Muscle layer of colon (tissue), 2 donors: ENCODE data around the gene XRN1.
"Not testable (repeated sequence)": the region's sequence is repeated elsewhere in the genome, so short reads cannot be mapped to it uniquely, and the experiment has no call there.

ENCODE experiments used
- H3K27ac ChIP-seq: one replicate; pipeline ENCODE4 v1.7.0; 2013; ENCODE audit warnings: low read depth, mild to moderate bottlenecking, low read length, moderate library complexity
- H3K27me3 ChIP-seq, 2 donors: one replicate each; pipeline ENCODE4 v1.7.0; 2013; ENCODE audit warnings: low read length in 2 of 2, mild to moderate bottlenecking in 2 of 2; ENCODE audit not compliant: insufficient read depth in 2 of 2, control insufficient read depth in 1 of 2
- H3K36me3 ChIP-seq: one replicate; pipeline ENCODE4 v1.7.0; 2013; ENCODE audit warnings: mild to moderate bottlenecking, low read length; ENCODE audit not compliant: insufficient read depth
- H3K4me1 ChIP-seq: one replicate; pipeline ENCODE4 v1.7.0; 2013; ENCODE audit warnings: mild to moderate bottlenecking, low read length; ENCODE audit not compliant: insufficient read depth
- H3K4me3 ChIP-seq, 2 donors: one replicate each; pipeline ENCODE4 v1.7.0; 2013; ENCODE audit warnings: low read length in 2 of 2, low read depth in 1 of 2, mild to moderate bottlenecking in 1 of 2, moderate library complexity in 1 of 2
- H3K9ac ChIP-seq: one replicate; pipeline ENCODE4 v1.7.0; 2013; ENCODE audit warnings: low read length
- H3K9me3 ChIP-seq: one replicate; pipeline ENCODE4 v1.7.0; 2013; ENCODE audit warnings: mild to moderate bottlenecking, low read length
- donor health status: abdominal sarcoma.
- donor health status: Adenocarcinoma of cecum.

The XRN1 gene

GRCh38 chr3:142319912-142320311 lies 127.9 kb downstream of the XRN1 start:
- no peaks in the 10 kb centered on the region for H3K9me3 ChIP-seq
- no peak overlapping the region for H3K4me3 ChIP-seq
- no peaks in the 10 kb centered on the region for H3K27me3 ChIP-seq
- no peak overlapping the region for H3K9ac ChIP-seq
- H3K4me1 ChIP-seq, result no peaks in the 10 kb centered on the region
- no peak overlapping the region for H3K27ac ChIP-seq
- H3K36me3 ChIP-seq, result peaks cover 6% of the 10 kb centered on the region

GRCh38 chr3:142319094-142319493 lies 128.7 kb downstream of the XRN1 start:
- Histone ChIP-seq H3K27ac (no peak overlapping the region), H3K36me3 (peaks cover 6% of the 10 kb centered on the region), H3K9ac (no peak overlapping the region), H3K27me3 (no peaks in the 10 kb centered on the region), H3K4me1 (no peaks in the 10 kb centered on the region), H3K4me3 (no peak overlapping the region), H3K9me3 (no peaks in the 10 kb centered on the region)

- no peaks in the 10 kb centered on the region for H3K27me3 ChIP-seq
- H3K27ac ChIP-seq, result no peak overlapping the region
- H3K4me3 ChIP-seq, result no peak overlapping the region
- no peaks in the 10 kb centered on the region for H3K4me1 ChIP-seq
- H3K9me3 ChIP-seq, result no peaks in the 10 kb centered on the region
- peaks cover 6% of the 10 kb centered on the region for H3K36me3 ChIP-seq
- H3K9ac ChIP-seq, result no peak overlapping the region
Observed at GRCh38 chr3:142318331-142318730, 129.5 kb downstream of the XRN1 start.

- H3K36me3 ChIP-seq, result peaks cover 12% of the 10 kb centered on the region
- H3K4me1 ChIP-seq, H3K27ac ChIP-seq, H3K27me3 ChIP-seq, H3K9ac ChIP-seq, H3K4me3 ChIP-seq, H3K9me3 ChIP-seq: not testable (repeated sequence)
Observed at GRCh38 chr3:142315978-142316388, 131.9 kb downstream of the XRN1 start.

GRCh38 chr3:142315083-142315482 lies 132.8 kb downstream of the XRN1 start:
- no peaks in the 10 kb centered on the region for H3K27me3 ChIP-seq
- H3K4me3 ChIP-seq, result no peak overlapping the region

GRCh38 chr3:142310439-142310838 lies 137.4 kb downstream of the XRN1 start:
- peaks cover 5% of the 10 kb centered on the region for H3K4me1 ChIP-seq
- H3K27ac ChIP-seq, result no peak overlapping the region
- H3K27me3 ChIP-seq, result no peaks in the 10 kb centered on the region
- no peak overlapping the region for H3K9ac ChIP-seq
- peaks cover 6% of the 10 kb centered on the region for H3K36me3 ChIP-seq
- no peak overlapping the region for H3K4me3 ChIP-seq
- no peaks in the 10 kb centered on the region for H3K9me3 ChIP-seq

More at GRCh38 chr3:142315083-142315482, 132.8 kb downstream of the XRN1 start:
- peaks cover 12% of the 10 kb centered on the region for H3K36me3 ChIP-seq
- H3K9me3 ChIP-seq, result no peaks in the 10 kb centered on the region
- H3K4me1 ChIP-seq, result no peaks in the 10 kb centered on the region
- no peak overlapping the region for H3K27ac ChIP-seq
- no peak overlapping the region for H3K9ac ChIP-seq

- not testable (repeated sequence) for H3K4me3 ChIP-seq, H3K27me3 ChIP-seq, H3K9me3 ChIP-seq, H3K36me3 ChIP-seq, H3K9ac ChIP-seq, H3K4me1 ChIP-seq, H3K27ac ChIP-seq
Observed at GRCh38 chr3:142302847-142303246, 145.0 kb downstream of the XRN1 start.

- Histone ChIP-seq H3K4me1 (no peaks in the 10 kb centered on the region), H3K9me3 (no peaks in the 10 kb centered on the region), H3K9ac (no peak overlapping the region), H3K4me3 (no peak overlapping the region), H3K27me3 (no peaks in the 10 kb centered on the region), H3K36me3 (no peaks in the 10 kb centered on the region), H3K27ac (no peak overlapping the region)
Observed at GRCh38 chr3:142298626-142299025, 149.2 kb downstream of the XRN1 start.

- Histone ChIP-seq H3K27ac (no peak overlapping the region), H3K27me3 (no peaks in the 10 kb centered on the region), H3K36me3 (no peaks in the 10 kb centered on the region), H3K4me3 (no peak overlapping the region), H3K4me1 (no peaks in the 10 kb centered on the region), H3K9ac (no peak overlapping the region), H3K9me3 (no peaks in the 10 kb centered on the region)
Observed at GRCh38 chr3:142296507-142296906, 151.3 kb downstream of the XRN1 start.

- Histone ChIP-seq H3K27ac (no peak overlapping the region), H3K4me3 (no peak overlapping the region), H3K9me3 (no peaks in the 10 kb centered on the region), H3K36me3 (no peaks in the 10 kb centered on the region), H3K4me1 (peaks cover 18% of the 10 kb centered on the region), H3K27me3 (no peaks in the 10 kb centered on the region), H3K9ac (no peak overlapping the region)
Observed at GRCh38 chr3:142287866-142288638, 159.8 kb downstream of the XRN1 start.

- Histone ChIP-seq H3K36me3 (no peaks in the 10 kb centered on the region), H3K9me3 (no peaks in the 10 kb centered on the region), H3K4me1 (peaks cover 18% of the 10 kb centered on the region), H3K27me3 (no peaks in the 10 kb centered on the region), H3K4me3 (no peak overlapping the region), H3K27ac (no peak overlapping the region), H3K9ac (no peak overlapping the region)
Observed at GRCh38 chr3:142285083-142285517, 162.7 kb downstream of the XRN1 start.

GRCh38 chr3:142282503-142282902 lies 165.3 kb downstream of the XRN1 start:
- Histone ChIP-seq H3K9ac (no peak overlapping the region), H3K36me3 (no peaks in the 10 kb centered on the region), H3K27me3 (no peaks in the 10 kb centered on the region), H3K4me1 (peaks cover 9% of the 10 kb centered on the region), H3K9me3 (no peaks in the 10 kb centered on the region), H3K4me3 (no peak overlapping the region), H3K27ac (no peak overlapping the region)
